K562 (cell line): ENCODE results near the gene INTS4. TPM values are rescaled to one million over a fixed set of nuclear protein-coding genes. Genes with fewer than 3 reads are reported as not detected.
A peak's percentile ranks its signal among the peaks of the same experiment; 100 is the strongest.

Source experiments
- ATAC-seq: fragments of 200-7000 bp; cut with Tn5 transposase; 3 replicates; pipeline ENCODE4 v1.9.1; 2020; ENCODE audit warnings: moderate library complexity
- BruUV-seq: library from RNA; stranded (reverse); fragments of 400-500 nt; replicated peaks from 2 replicates; lab custom pipeline; 2021; lab: Mats Ljungman, UMichigan
- CTCF ChIA-PET: fragments of 300-600 bp; formaldehyde crosslinking; extraction: SDS; loops from one replicate; lab custom pipeline; 2021; ENCODE audit warnings: low intra/inter-chr PET ratio; lab: Yijun Ruan, JAX
- POLR2A ChIA-PET: fragments of 300-600, 350-650 bp; sonication (Branson Sonifier 250); formaldehyde crosslinking; extraction: SDS; loops from one replicate; lab custom pipeline; 2021; ENCODE audit warnings: antibody characterized with exemption, inconsistent platforms; lab: Yijun Ruan, JAX
- DNase-seq, 4 experiments: peaks; one replicate each; pipeline versions ENCODE4 v3.0.0 to v3.0.0-alpha.2; 2011 to 2018; ENCODE audit warnings: low spot score in 3 of 4, mixed read lengths in 3 of 4; ENCODE audit errors: extremely low read depth in 1 of 4
- FAIRE-seq: peaks from 2 replicates; lab custom pipeline; 2011; peaks lifted over from hg19 to GRCh38; lab: Jason Lieb, UNC
- H2AFZ ChIP-seq: 2 replicates; pipeline ENCODE4 v1.6.0; 2011; ENCODE audit warnings: low read depth, low read length, control low read depth, inconsistent platforms
- H3K27ac ChIP-seq: fragments of 200-600 bp; 3 replicates; pipeline ENCODE4 v1.8.0; 2011; ENCODE audit warnings: low read depth, mild to moderate bottlenecking, control low read depth, inconsistent platforms, low read length, moderate library complexity, mixed read lengths; ENCODE audit errors: extremely low read depth
- H3K27me3 ChIP-seq, 2 experiments: fragments of 300-600 bp in 1 of 2; 2 replicates in 1 of 2; 3 replicates in 1 of 2; pipeline versions ENCODE4 v1.6.0 to v1.8.0; 2011; ENCODE audit warnings: inconsistent platforms in 2 of 2, low read length in 2 of 2, mild to moderate bottlenecking in 1 of 2, mixed read lengths in 1 of 2, moderate library complexity in 1 of 2; ENCODE audit not compliant: control insufficient read depth in 2 of 2, insufficient read depth in 2 of 2
- H3K36me3 ChIP-seq: fragments of 300-600 bp; 3 replicates; pipeline ENCODE4 v1.8.0; 2011; ENCODE audit warnings: mild to moderate bottlenecking, low read length, inconsistent platforms; ENCODE audit not compliant: control insufficient read depth, insufficient read depth
- H3K4me1 ChIP-seq, 2 experiments: fragments of 200-600 bp in 1 of 2; replicated peaks in 1 of 2; 2 replicates in 1 of 2; 3 replicates in 1 of 2; pipeline versions ENCODE4 v1.5.1 to v1.8.0; 2011; ENCODE audit warnings: inconsistent platforms in 2 of 2, low read length in 2 of 2, mild to moderate bottlenecking in 1 of 2, mixed read lengths in 1 of 2, moderate library complexity in 1 of 2; ENCODE audit not compliant: control insufficient read depth in 2 of 2, insufficient read depth in 2 of 2
- H3K4me2 ChIP-seq: 2 replicates; pipeline ENCODE4 v1.6.1; 2011; ENCODE audit warnings: low read length, control low read depth, inconsistent platforms, mixed read lengths; ENCODE audit not compliant: insufficient read depth
- H3K4me3 ChIP-seq: fragments of 200-600 bp; sonication (generic), shearing (Covaris generic); 2 replicates; pipeline ENCODE4 v1.5.1; 2016; ENCODE audit warnings: control low read depth, inconsistent platforms
- H3K79me2 ChIP-seq: fragments of 200-600 bp; 3 replicates; pipeline ENCODE4 v1.8.0; 2011; ENCODE audit warnings: low read length, inconsistent platforms; ENCODE audit not compliant: control insufficient read depth, insufficient read depth
- H3K9ac ChIP-seq, 2 experiments: 2 replicates each; pipeline versions ENCODE4 v1.6.0 to v1.6.1; 2011; ENCODE audit warnings: low read depth in 2 of 2, low read length in 2 of 2, control low read depth in 1 of 2, inconsistent platforms in 1 of 2, mild to moderate bottlenecking in 1 of 2, mixed read lengths in 1 of 2; ENCODE audit not compliant: insufficient read depth in 1 of 2
- H3K9me1 ChIP-seq: one replicate; pipeline ENCODE4 v1.6.0; 2011; ENCODE audit warnings: inconsistent platforms, mild to moderate bottlenecking, low read length, moderate library complexity; ENCODE audit not compliant: control insufficient read depth, insufficient read depth
- H3K9me3 ChIP-seq: replicated peaks from 2 replicates; pipeline ENCODE4 v1.5.1; 2011; ENCODE audit warnings: low read depth, low read length, inconsistent platforms; ENCODE audit not compliant: control insufficient read depth, insufficient read depth
- H4K20me1 ChIP-seq: replicated peaks from 2 replicates; pipeline ENCODE4 v1.6.1; 2011; ENCODE audit warnings: low read length, inconsistent platforms, mixed read lengths; ENCODE audit not compliant: control insufficient read depth, insufficient read depth
- CC2D1A ChIP-seq: fragments of 450-650 bp; IDR thresholded peaks from 2 replicates; pipeline ENCODE4 v1.6.1; 2017; ENCODE audit warnings: mild to moderate bottlenecking
- ILK ChIP-seq: fragments of 450-650 bp; IDR thresholded peaks from 2 replicates; pipeline ENCODE4 v1.6.1; 2016; ENCODE audit warnings: missing genetic modification characterization, low read depth, mild to moderate bottlenecking, missing compliant biosample characterization, moderate library complexity, borderline replicate concordance
- TAF1 ChIP-seq: IDR thresholded peaks from 2 replicates; pipeline ENCODE4 v1.6.1; 2011; ENCODE audit warnings: mild to moderate bottlenecking, low read length, moderate library complexity; ENCODE audit not compliant: insufficient read depth, control insufficient read depth, severe bottlenecking; ENCODE audit errors: extremely low read depth
- WGBS: fragments of 100-300 bp; shearing (Covaris generic); methylation state at CpG from one replicate; pipeline ENCODE4 v1.1.6; 2016; ENCODE audit warnings: low coverage, mixed read lengths; ENCODE audit not compliant: insufficient coverage; ENCODE audit errors: missing lambda C conversion rate; 5-methylcytosine and 5-hydroxymethylcytosine counted together
- in situ Hi-C: fragments of 300-500 bp; cut with MboI; formaldehyde crosslinking; loops from 4 replicates; pipeline ENCODE4 v1.15.0; 2018; ENCODE audit warnings: inconsistent platforms, mixed read lengths
- intact Hi-C: fragments of 100-400 bp; cut with micrococcal nuclease; formaldehyde crosslinking; loops from 2 replicates; pipeline ENCODE4 v1.14.2; 2022
- polyA plus RNA-seq, 8 experiments: library from polyadenylated mRNA; depleted of rRNA in 4 of 8; stranded (reverse) in 5 of 8; unstranded in 3 of 8; fragments of >200 nt; fragmentation: Nextera tagmentation in 2 of 8; fragmentation: Illumina TruSeq in 1 of 8; extraction: Ambion mirVana in 2 of 8; extraction: Trizol in 1 of 8; gene quantifications; 2 replicates each; pipeline versions ENCODE4 v1.2.1 to v1.2.3, GENCODE V29; 2011 to 2014; ENCODE audit warnings: inconsistent platforms in 1 of 8, missing spikeins in 1 of 8
- total RNA-seq, 7 experiments: library from RNA; depleted of rRNA in 6 of 7; stranded (reverse); fragments of >200 nt in 6 of 7; fragmentation: Illumina TruSeq in 2 of 7; extraction: Trizol in 2 of 7; gene quantifications; 2 replicates each; pipeline versions ENCODE4 v1.2.1 to v1.2.3, GENCODE V29; 2011 to 2021; ENCODE audit warnings: low replicate concordance in 1 of 7
- TF ChIP-seq, protein P1 (sequence below): fragments of 250-450 bp; sonication (Bioruptor Pico); IDR thresholded peaks from 2 replicates; pipeline ENCODE4 v1.4.0; 2020; ENCODE audit warnings: mild to moderate bottlenecking, moderate library complexity
- TF ChIP-seq, protein P2 (sequence below): fragments of 450-650 bp; IDR thresholded peaks from 2 replicates; pipeline ENCODE4 v1.7.0; 2016; ENCODE audit warnings: borderline replicate concordance
- TF ChIP-seq, protein P3 (sequence below): fragments of 250-450 bp; sonication (Bioruptor Pico); IDR thresholded peaks from 2 replicates; pipeline ENCODE4 v1.5.0; 2020; ENCODE audit warnings: mild to moderate bottlenecking, borderline replicate concordance

The INTS4 gene
- total and polyA plus RNA-seq, 9 of the 15 experiments (the other 6 are each of a cell fraction or from before 2014, with no cell fraction given): 28.4 to 53.4 (median 44.5) TPM

GRCh38 chr11:77959434-77959833, 35.0 kb downstream of the INTS4 start:
- no peak for DNase-seq
- no peak for FAIRE-seq
- H3K9ac ChIP-seq: no peak overlapping the region

More at GRCh38 chr11:77959434-77959833, 35.0 kb downstream of the INTS4 start:
- Histone ChIP-seq H3K27me3 (no peaks in the 10 kb centered on the region), H3K4me1 (peaks cover 0 to 15% of the 10 kb centered on the region in 2 experiments; a peak in 2 of 5 replicates), H3K9me1 (no peaks in the 10 kb centered on the region), H3K36me3 (peaks cover 29% of the 10 kb centered on the region), H3K9me3 (no peaks in the 10 kb centered on the region), H3K4me2 (no peak overlapping the region; the same call in 1 of the 2 replicates), H3K27ac (no peak overlapping the region; the same call in 2 of the 3 replicates), H3K4me3 (no peak overlapping the region), H3K79me2 (no peaks in the 10 kb centered on the region), H2AFZ (no peak overlapping the region), H4K20me1 (peaks cover 6% of the 10 kb centered on the region; the same call in 1 of the 2 replicates)
- in situ Hi-C loops (no loop called here), intact Hi-C loops (no loop called here)
- POLR2A ChIA-PET: interaction anchor here (0.5 to 1.9 kb wide), 3 partner anchors 19 to 312 kb away, joined by 3 to 6 read pairs (median 3); partner anchors contain the start of gene INTS4
- WGBS: 51% methylated on average over 4 of the region's 4 CpGs
- ATAC-seq: peak; percentile 18
- no TSS peak for BruUV-seq
- CTCF ChIA-PET: no interaction called here
- TF ChIP-seq, protein P1, sequence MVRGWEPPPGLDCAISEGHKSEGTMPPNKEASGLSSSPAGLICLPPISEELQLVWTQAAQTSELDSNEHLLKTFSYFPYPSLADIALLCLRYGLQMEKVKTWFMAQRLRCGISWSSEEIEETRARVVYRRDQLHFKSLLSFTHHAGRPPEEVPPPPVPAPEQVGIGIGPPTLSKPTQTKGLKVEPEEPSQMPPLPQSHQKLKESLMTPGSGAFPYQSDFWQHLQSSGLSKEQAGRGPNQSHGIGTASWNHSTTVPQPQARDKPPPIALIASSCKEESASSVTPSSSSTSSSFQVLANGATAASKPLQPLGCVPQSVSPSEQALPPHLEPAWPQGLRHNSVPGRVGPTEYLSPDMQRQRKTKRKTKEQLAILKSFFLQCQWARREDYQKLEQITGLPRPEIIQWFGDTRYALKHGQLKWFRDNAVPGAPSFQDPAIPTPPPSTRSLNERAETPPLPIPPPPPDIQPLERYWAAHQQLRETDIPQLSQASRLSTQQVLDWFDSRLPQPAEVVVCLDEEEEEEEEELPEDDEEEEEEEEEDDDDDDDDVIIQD (CRISPR knock-in tag): no peak
- TF ChIP-seq ILK (tag) (no peak), TAF1 (no peak), CC2D1A (no peak)
- TF ChIP-seq, protein P2, sequence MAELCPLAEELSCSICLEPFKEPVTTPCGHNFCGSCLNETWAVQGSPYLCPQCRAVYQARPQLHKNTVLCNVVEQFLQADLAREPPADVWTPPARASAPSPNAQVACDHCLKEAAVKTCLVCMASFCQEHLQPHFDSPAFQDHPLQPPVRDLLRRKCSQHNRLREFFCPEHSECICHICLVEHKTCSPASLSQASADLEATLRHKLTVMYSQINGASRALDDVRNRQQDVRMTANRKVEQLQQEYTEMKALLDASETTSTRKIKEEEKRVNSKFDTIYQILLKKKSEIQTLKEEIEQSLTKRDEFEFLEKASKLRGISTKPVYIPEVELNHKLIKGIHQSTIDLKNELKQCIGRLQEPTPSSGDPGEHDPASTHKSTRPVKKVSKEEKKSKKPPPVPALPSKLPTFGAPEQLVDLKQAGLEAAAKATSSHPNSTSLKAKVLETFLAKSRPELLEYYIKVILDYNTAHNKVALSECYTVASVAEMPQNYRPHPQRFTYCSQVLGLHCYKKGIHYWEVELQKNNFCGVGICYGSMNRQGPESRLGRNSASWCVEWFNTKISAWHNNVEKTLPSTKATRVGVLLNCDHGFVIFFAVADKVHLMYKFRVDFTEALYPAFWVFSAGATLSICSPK: no peak
- TF ChIP-seq, protein P3, sequence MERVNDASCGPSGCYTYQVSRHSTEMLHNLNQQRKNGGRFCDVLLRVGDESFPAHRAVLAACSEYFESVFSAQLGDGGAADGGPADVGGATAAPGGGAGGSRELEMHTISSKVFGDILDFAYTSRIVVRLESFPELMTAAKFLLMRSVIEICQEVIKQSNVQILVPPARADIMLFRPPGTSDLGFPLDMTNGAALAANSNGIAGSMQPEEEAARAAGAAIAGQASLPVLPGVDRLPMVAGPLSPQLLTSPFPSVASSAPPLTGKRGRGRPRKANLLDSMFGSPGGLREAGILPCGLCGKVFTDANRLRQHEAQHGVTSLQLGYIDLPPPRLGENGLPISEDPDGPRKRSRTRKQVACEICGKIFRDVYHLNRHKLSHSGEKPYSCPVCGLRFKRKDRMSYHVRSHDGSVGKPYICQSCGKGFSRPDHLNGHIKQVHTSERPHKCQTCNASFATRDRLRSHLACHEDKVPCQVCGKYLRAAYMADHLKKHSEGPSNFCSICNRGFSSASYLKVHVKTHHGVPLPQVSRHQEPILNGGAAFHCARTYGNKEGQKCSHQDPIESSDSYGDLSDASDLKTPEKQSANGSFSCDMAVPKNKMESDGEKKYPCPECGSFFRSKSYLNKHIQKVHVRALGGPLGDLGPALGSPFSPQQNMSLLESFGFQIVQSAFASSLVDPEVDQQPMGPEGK (CRISPR knock-in tag): no peak
